Small intestine (tissue), 7 donors: Measurements from ENCODE around the gene CCS. TPM values are rescaled to one million over a fixed set of nuclear protein-coding genes. Genes with fewer than 3 reads are reported as not detected.

Source experiments
- DNase-seq, 2 donors: peaks; one replicate each; pipeline versions ENCODE4 v3.0.0 to v3.0.0-alpha.2; 2013
- FAIRE-seq: peaks from 2 replicates; lab custom pipeline; 2012; peaks lifted over from hg19 to GRCh38; lab: Jason Lieb, UNC
- H3K27ac ChIP-seq, 3 donors: one replicate each; pipeline ENCODE4 v1.5.1; 2013; ENCODE audit warnings: low read length in 2 of 3, mild to moderate bottlenecking in 2 of 3, control low read depth in 1 of 3, inconsistent platforms in 1 of 3, low read depth in 1 of 3, moderate library complexity in 1 of 3
- H3K27me3 ChIP-seq, 3 donors: one replicate each; pipeline ENCODE4 v1.6.1; 2013; ENCODE audit warnings: low read length in 3 of 3, inconsistent platforms in 1 of 3; ENCODE audit not compliant: control insufficient read depth in 3 of 3, insufficient read depth in 3 of 3
- H3K36me3 ChIP-seq, 3 donors: one replicate each; pipeline ENCODE4 v1.6.1; 2013; ENCODE audit warnings: low read length in 3 of 3, inconsistent platforms in 1 of 3, low read depth in 1 of 3, mild to moderate bottlenecking in 1 of 3, moderate library complexity in 1 of 3; ENCODE audit not compliant: control insufficient read depth in 3 of 3, insufficient read depth in 2 of 3
- H3K4me1 ChIP-seq, 3 donors: one replicate each; pipeline ENCODE4 v1.6.1; 2013; ENCODE audit warnings: low read length in 2 of 3, inconsistent platforms in 1 of 3, low read depth in 1 of 3, mild to moderate bottlenecking in 1 of 3, moderate library complexity in 1 of 3; ENCODE audit not compliant: control insufficient read depth in 3 of 3, insufficient read depth in 2 of 3
- H3K4me3 ChIP-seq, 3 donors: one replicate each; pipeline ENCODE4 v1.5.1; 2013; ENCODE audit warnings: low read length in 3 of 3, control low read depth in 1 of 3, inconsistent platforms in 1 of 3, low read depth in 1 of 3, mild to moderate bottlenecking in 1 of 3, moderate library complexity in 1 of 3
- H3K9me3 ChIP-seq, 2 donors: one replicate each; pipeline ENCODE4 v1.6.1; 2013; ENCODE audit warnings: low read depth in 1 of 2, low read length in 1 of 2; ENCODE audit not compliant: control insufficient read depth in 2 of 2, insufficient read depth in 1 of 2
- WGBS, 3 donors: extraction: QIAGEN DNeasy Blood & Tissue Kit; methylation state at CpG; one replicate each; pipeline ENCODE4 v1.1.7; 2013; 5-methylcytosine and 5-hydroxymethylcytosine counted together
- polyA plus RNA-seq, 4 donors: library from polyadenylated mRNA; stranded (reverse) in 3 of 4; unstranded in 1 of 4; fragments of 200-250 nt in 3 of 4; fragments of 120-200 nt in 1 of 4; gene quantifications; one replicate each; pipeline versions ENCODE4 v1.2.1 to v1.2.3, GENCODE V29; 2013
- donor health status: healthy with polysubstance abuse.
- donor health status: control.
- donor health status: control.
- donor health status: Bipolar disorder and iron deficiency.
- donor health status: healthy.

CCS gene
- polyA plus RNA-seq, 4 donors = 35.0 to 100.0 (median 66.6) TPM

GRCh38 chr11:66556086-66556485, 36.9 kb upstream of the CCS start:
- DNase-seq (no peak), FAIRE-seq (no peak)
- Histone ChIP-seq H3K4me1 (peaks cover 0 to 6% (median 6%) of the 10 kb centered on the region in 3 donors), H3K9me3 (no peaks in the 10 kb centered on the region), H3K36me3 (peaks cover 0 to 2% (median 0%) of the 10 kb centered on the region in 3 donors), H3K4me3 (no peak overlapping the region), H3K27me3 (peaks cover 0 to 35% (median 6%) of the 10 kb centered on the region in 3 donors), H3K27ac (no peak overlapping the region)
- 68 to 84% (median 75%) methylated on average over 7 of the region's 7 CpGs for WGBS, 3 donors

- H3K27ac ChIP-seq = no peak overlapping the region
- no peaks in the 10 kb centered on the region for H3K9me3 ChIP-seq
- H3K4me1 ChIP-seq = peaks cover 0 to 6% (median 6%) of the 10 kb centered on the region in 3 donors
- 89 to 91% (median 89%) methylated on average over 24 of the region's 24 CpGs for whole genome bisulfite sequencing, 3 donors
- FAIRE-seq = no peak
- H3K4me3 ChIP-seq = no peak overlapping the region
- H3K27me3 ChIP-seq = peaks cover 0 to 35% (median 6%) of the 10 kb centered on the region in 3 donors
- no peaks in the 10 kb centered on the region for H3K36me3 ChIP-seq
- no peak for DNase-seq
Measured at GRCh38 chr11:66557733-66558326, 35.2 kb upstream of the CCS start.

GRCh38 chr11:66559142-66559865, 33.7 kb upstream of the CCS start:
- H3K4me1 ChIP-seq = peaks cover 0 to 6% (median 6%) of the 10 kb centered on the region in 3 donors
- no peaks in the 10 kb centered on the region for H3K9me3 ChIP-seq
- WGBS, 3 donors = 15 to 16% (median 16%) methylated on average over 40 to 50 of the region's 50 CpGs
- FAIRE-seq (no peak), DNase-seq (peak; percentile 15 to 45)
- H3K27me3 ChIP-seq = peaks cover 0 to 35% (median 6%) of the 10 kb centered on the region in 3 donors
- no peak overlapping the region for H3K27ac ChIP-seq
- H3K36me3 ChIP-seq = no peaks in the 10 kb centered on the region
- no peak overlapping the region for H3K4me3 ChIP-seq

- Histone ChIP-seq H3K9me3 (no peaks in the 10 kb centered on the region), H3K27me3 (peaks cover 0 to 35% (median 6%) of the 10 kb centered on the region in 3 donors), H3K27ac (no peak overlapping the region), H3K36me3 (no peaks in the 10 kb centered on the region), H3K4me1 (peaks cover 0 to 6% (median 6%) of the 10 kb centered on the region in 3 donors), H3K4me3 (no peak overlapping the region)
- FAIRE-seq (no peak), DNase-seq (peak in 1 of 2 donors; percentile 14)
- 51 to 73% (median 60%) methylated on average over 26 to 27 of the region's 27 CpGs for WGBS, 3 donors
Measured at GRCh38 chr11:66559866-66560676, 32.9 kb upstream of the CCS start.

- Histone ChIP-seq H3K27me3 (peaks cover 0 to 36% (median 6%) of the 10 kb centered on the region in 3 donors), H3K4me1 (peaks cover 0 to 6% (median 6%) of the 10 kb centered on the region in 3 donors), H3K9me3 (no peaks in the 10 kb centered on the region), H3K36me3 (peaks cover 0 to 3% (median 0%) of the 10 kb centered on the region in 3 donors), H3K4me3 (no peak overlapping the region), H3K27ac (no peak overlapping the region)
- WGBS, 3 donors = 77 to 81% (median 78%) methylated on average over 14 of the region's 14 CpGs
- no peak for DNase-seq
- no peak for FAIRE-seq
Measured at GRCh38 chr11:66561178-66561974, 31.6 kb upstream of the CCS start.

- Histone ChIP-seq H3K27ac (no peak overlapping the region), H3K4me1 (peaks cover 0 to 6% (median 6%) of the 10 kb centered on the region in 3 donors), H3K9me3 (no peaks in the 10 kb centered on the region), H3K27me3 (peaks cover 0 to 37% (median 6%) of the 10 kb centered on the region in 3 donors), H3K36me3 (peaks cover 0 to 3% (median 0%) of the 10 kb centered on the region in 3 donors), H3K4me3 (no peak overlapping the region)
- DNase-seq = no peak
- no peak for FAIRE-seq
- WGBS, 3 donors = 89 to 91% (median 89%) methylated on average over 8 to 9 of the region's 9 CpGs
Measured at GRCh38 chr11:66561975-66562248, 31.1 kb upstream of the CCS start.

GRCh38 chr11:66562275-66562674, 30.7 kb upstream of the CCS start:
- Histone ChIP-seq H3K27me3 (peaks cover 0 to 39% (median 6%) of the 10 kb centered on the region in 3 donors), H3K9me3 (no peaks in the 10 kb centered on the region), H3K27ac (no peak overlapping the region), H3K4me3 (no peak overlapping the region), H3K36me3 (peaks cover 0 to 3% (median 0%) of the 10 kb centered on the region in 3 donors), H3K4me1 (peaks cover 0 to 6% (median 6%) of the 10 kb centered on the region in 3 donors)
- FAIRE-seq (no peak), DNase-seq (no peak)
- 45 to 71% (median 50%) methylated on average over 2 of the region's 2 CpGs for WGBS, 3 donors
